ENCODE data around the gene TGM3.
"Not testable (repeated sequence)": the region's sequence is repeated elsewhere in the genome, so short reads cannot be mapped to it uniquely, and the experiment has no call there.

Gene TGM3, protein sequence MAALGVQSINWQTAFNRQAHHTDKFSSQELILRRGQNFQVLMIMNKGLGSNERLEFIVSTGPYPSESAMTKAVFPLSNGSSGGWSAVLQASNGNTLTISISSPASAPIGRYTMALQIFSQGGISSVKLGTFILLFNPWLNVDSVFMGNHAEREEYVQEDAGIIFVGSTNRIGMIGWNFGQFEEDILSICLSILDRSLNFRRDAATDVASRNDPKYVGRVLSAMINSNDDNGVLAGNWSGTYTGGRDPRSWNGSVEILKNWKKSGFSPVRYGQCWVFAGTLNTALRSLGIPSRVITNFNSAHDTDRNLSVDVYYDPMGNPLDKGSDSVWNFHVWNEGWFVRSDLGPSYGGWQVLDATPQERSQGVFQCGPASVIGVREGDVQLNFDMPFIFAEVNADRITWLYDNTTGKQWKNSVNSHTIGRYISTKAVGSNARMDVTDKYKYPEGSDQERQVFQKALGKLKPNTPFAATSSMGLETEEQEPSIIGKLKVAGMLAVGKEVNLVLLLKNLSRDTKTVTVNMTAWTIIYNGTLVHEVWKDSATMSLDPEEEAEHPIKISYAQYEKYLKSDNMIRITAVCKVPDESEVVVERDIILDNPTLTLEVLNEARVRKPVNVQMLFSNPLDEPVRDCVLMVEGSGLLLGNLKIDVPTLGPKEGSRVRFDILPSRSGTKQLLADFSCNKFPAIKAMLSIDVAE

DNA sequence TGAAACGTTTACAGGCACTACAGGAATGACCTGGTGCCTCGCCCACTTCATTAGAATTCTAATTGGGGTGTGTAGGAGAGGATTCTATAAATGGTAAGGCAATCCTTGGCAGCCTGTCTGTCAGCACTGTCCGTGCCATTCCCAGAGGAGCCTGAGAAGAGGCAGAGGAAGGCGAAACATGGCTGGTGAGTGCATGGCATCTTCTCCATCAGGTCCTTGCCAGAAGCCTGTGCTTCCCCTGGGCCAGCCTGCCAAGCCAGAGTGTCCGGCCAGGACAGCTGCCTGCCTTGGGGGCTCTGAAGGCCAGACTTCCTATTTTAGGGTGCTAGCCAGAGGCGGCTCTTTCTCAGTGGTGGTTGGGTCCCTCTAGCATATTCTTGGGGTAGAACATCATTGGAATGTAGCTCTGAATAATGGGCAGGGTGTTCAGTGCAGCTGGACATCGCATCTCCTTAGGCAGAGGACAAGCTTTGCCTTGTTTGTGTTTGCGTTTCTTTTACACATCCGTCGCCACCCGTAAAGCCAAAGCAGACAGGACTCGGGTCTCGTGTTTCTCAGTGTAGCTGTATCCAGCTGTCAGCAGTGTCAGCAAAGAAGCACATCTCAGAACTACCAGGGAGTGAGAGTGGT, at the start of gene TGM3:
Gene TGM3, plus strand, starts transcription at position 116 of the 630 bp plus-strand sequence. Its CDS starts 63 bp downstream, at position 179.
- no peak for DNase-seq (ENCODE audit: low read depth, low spot score)

DNA sequence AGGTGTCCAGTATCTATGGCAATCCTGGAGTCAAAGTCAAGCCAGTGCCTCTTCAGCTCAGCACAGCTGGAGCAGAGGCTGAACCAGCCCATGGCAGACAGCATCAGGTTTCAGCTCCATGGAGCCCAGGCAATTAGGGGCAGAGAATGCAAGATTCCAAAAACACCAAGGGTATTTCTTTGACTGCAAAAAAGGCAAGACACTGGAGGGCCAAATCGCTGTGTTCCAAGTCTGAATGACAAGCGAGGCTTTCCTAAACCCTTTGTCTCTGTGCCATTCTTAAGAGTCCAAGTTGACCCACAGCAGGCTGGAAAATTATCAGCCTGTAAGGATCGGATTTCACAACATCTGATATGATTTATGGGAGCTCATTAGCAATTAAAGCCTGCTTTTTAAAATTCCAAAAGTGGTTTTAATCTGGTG, 49.7 kb upstream of the TGM3 start:
- DNase-seq (ENCODE audit: low read depth, low spot score): no peak

DNA sequence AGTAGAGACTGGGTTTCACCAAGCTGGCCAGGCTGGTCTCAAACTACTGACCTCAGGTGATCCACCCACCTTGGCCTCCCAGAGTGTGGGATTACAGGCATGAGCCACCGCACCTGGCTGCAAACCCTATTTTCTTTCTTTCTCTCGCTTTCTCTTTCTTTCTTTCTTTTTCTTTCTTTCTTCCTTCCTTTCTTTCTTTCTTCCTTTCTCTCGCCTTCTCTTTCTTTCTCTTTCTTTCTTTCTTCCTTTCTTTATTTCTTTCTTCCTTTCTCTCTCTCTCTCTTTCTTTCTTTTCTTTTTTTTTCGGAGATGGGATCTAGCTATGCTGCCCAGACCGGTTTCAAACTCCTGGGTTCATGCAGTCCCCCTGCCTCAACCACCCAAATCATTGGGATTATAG, 47.0 kb upstream of the TGM3 start:
- DNase-seq (ENCODE audit: low read depth, low spot score): no peak

DNA sequence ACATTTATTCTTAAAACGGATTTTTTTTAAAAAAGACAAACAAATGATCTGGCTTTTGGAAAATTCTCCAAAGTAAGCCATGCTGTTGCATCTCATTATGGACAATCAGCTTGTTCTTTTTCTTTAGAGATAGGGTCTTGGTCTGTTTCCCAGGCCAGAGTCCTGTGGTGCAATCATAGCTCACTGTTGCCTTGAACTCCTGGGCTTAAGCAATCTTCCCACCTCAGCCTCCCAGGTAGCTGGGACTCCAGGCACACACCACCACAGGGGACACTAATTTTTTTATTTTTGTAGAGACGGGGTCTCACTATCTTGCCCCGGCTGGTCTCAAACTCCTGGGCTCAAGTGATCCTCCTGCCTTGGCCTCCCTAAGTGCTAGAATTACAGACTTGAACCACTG, 45.9 kb upstream of the TGM3 start:
- DNase-seq (ENCODE audit: low read depth, low spot score): no peak

DNA sequence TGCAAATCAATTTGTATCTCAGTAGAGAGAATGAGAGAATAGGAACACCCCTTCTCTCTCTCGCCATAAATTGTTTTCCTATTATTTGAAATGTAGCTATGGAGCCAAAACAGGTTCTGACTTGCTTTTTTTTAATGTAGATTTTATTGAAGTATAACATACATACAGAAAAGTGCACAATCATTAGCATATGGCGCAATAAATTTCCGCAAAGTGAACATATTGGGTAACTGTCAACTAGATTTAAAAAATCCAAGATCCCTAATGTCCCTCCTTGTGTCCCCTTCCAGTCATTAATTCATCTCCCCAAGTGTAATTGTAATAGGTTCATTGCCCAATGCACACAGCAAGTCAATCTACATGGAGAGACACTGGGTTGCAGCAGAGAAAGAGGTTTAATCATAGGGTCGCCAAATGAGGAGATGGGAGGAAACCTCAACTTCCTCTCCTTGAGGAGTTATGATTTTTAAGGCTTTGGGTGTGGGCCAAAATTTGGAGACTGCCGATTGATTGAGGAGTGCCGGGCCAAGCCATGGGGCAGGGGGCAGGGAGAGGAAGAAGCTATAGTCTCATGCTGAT, 43.3 kb upstream of the TGM3 start:
- no peak for DNase-seq (ENCODE audit: low read depth, low spot score)

DNA sequence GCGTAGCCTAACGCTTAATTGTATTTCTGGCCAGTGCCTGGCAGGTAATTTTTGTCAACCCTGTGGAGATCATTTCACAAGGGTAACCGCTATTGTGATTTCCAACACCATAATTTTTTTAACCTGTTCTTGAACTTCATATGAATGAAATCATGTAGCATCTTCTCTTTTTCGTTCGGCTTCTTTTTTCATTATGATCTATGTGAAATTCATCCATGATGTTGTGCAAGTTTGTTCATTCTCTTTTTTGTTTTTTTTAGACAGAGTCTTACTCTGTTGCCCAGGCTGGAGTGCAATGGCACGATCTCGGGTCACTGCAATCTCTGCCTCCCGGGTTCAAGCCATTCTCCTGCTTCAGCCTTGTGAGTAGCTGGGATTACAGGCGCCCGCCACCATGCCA, 42.5 kb upstream of the TGM3 start:
- no peak for DNase-seq (ENCODE audit: low read depth, low spot score)

DNA sequence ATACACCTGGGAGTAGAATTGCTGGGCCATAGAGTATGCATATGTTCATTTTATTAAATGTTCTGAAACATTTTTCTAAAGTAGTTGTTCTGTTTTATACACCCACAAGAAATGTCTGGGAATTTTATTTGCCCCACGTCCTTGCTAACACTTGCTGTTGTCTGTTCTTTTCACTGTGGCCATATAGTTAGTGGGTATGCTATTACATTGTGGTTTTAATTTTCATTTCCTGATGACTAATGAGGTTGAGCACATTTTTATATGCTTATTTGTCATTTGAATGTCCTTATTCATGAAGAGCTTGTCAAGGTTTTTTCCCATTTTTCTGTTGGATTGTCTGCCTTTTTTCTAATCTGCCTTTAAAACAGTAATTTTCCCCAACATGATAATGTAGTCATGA, 41.5 kb upstream of the TGM3 start:
- no peak for DNase-seq (ENCODE audit: low read depth, low spot score)

DNA sequence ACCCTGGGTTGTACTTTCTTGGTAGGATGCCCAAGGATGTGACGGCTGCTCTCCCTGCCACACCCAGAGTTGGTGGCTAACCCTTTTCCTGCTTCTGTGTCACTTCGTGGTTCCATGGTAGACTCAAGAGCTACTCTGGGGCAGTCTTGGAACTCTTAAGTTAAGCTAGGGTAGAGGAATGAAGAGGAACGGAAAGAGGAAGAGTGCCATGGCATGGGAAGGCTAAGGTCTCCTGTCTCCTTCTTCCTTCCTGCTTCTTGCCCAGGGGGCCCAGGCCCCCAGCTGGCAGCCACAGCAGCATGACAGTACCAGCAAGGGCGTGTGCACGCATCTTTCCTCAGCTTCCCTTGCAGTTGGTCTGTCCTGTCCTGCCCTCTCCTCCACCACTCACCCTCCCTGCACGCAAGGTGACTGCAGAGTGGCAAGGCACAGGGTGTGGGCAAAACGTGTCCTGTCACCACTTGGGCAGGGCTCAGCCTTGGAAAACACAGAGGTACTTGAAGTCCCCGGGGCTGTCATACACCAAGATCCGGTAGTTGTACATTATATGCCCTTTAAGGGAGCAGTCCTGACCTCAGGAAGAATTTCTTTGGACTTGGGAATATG, 39.8 kb upstream of the TGM3 start:
- DNase-seq (ENCODE audit: low read depth, low spot score): no peak

DNA sequence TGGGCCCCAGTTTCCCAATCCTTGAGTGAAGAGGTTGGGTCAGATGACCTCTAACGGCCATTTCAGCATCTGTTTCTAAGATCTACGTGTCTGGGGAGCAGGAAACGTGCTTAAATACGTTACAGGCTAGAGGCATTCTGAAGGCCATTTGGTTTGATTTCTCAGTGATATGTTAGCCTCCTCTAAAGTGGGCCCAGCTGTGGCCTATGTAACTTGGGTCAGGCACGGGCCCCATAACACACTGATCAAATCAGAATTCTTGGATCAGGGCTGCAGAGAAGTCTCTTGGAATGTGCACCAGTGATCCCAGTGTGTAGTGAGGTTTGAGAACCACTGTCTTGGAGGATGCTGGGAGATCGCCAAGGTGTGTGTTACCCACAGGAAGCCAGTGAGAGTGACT, 36.1 kb upstream of the TGM3 start:
- no peak for DNase-seq (ENCODE audit: low read depth, low spot score)

DNA sequence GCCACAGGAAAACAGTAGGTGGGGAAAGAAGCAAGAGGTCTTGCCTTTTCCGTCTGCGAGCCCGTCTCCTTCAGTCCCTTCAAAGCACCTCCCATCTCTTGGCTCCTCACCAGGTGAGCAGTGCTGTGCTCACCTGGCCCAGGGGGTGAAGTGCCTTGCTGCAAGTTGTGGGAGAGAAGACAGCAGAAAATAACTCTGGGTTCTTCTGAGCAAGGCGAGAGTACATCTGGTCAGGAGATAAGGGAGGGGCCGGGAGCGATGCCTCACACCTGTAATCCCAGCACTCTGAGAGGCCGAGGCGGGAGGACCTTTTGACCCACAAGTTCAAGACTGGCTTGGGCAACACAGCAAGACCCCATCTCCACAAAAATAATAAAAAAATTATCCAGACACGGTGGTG, 35.6 kb upstream of the TGM3 start:
- no peak for DNase-seq (ENCODE audit: low read depth, low spot score)

DNA sequence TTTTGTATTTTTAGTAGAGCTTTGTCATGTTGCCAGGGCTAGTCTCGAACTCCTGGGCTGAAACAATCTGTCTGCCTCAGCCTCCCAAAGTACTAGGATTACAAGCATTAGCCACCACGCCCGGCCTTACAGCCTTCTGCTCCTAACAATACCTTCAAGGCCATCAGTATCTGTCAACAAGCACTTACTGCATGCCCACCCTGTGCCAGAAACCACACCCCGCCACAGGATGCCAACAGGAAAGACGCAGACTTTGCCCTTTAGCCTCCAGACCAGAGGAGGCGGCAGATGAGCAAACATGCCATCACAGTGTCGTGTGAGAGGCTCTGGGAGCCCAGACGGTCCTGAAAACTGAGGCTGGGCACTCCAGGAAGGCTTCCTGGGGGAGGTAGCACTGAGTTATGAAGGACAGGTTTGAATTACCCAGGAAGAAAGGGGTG, 34.7 kb upstream of the TGM3 start:
- no peak for DNase-seq (ENCODE audit: low read depth, low spot score)

DNA sequence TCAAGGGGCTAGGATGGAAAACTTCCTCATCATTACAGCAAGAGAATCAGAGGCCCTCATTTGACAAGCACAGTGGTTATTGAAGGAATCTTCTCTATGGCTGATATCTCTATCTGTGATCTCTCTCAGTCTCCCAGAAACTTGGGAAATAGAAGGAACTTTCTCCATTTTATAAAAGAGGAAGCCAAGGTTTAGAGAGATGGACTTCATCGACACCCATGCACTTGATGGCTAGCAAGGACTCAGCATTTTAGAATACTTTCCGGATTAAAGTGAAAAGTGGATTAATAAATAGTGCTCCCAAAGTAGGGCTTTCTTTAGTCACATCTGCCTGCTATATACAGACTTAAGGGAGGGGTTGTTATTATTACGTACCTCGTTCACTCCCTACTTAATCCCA, 34.2 kb upstream of the TGM3 start:
- no peak for DNase-seq (ENCODE audit: low read depth, low spot score)

DNA sequence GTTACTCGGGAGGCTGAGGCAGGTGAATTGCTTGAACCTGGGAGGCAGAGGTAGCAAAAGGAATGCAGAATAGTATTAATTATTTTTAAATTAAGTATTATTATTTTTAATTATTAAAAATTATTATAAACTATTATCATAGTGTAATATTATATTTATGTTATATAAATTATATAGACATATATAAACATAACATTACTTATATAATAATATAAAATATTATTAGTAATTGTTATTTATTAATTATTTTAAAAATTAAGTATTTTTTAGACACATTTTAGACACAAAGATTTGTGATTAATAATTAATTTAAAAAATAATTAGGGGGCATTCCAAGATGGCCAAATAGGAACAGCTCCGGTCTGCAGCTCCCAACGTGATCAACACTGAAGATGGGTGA, 31.7 kb upstream of the TGM3 start:
- no peak for DNase-seq (ENCODE audit: low read depth, low spot score)

DNA sequence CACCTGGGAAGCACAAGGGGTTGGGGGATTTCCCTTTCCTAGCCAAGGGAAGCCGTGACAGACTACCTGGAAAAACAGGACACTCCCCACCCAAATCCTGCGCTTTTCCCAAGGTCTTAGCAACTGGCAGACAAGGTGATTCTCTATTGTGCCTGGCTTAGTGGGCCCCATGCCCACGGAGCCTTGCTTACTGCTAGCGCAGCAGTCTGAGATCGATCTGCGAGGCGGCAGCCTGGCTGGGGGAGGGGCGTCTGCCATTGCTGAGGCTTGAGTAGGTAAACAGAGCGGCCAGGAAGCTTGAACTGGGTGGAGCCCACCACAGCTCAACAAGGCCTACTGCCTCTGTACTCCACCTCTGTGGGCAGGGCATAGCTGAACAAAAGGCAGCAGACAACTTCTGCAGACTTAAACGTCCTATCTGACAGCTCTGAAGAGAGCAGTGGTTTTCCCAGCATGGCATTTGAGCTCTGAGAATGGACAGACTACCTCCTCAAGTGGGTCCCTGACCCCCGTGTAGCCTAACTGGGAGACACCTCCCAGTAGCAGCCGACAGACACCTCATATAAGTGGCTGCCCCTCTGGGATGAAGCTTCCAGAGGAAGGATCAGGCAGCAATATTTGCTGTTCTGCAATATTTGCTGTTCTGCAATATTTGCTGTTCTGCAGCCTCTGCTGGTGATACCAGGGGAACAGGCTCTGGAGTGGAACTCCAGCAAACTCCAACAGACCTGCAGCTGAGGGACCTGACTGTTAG, 31.0 kb upstream of the TGM3 start:
- not testable (repeated sequence) for DNase-seq (ENCODE audit: low read depth, low spot score)

DNA sequence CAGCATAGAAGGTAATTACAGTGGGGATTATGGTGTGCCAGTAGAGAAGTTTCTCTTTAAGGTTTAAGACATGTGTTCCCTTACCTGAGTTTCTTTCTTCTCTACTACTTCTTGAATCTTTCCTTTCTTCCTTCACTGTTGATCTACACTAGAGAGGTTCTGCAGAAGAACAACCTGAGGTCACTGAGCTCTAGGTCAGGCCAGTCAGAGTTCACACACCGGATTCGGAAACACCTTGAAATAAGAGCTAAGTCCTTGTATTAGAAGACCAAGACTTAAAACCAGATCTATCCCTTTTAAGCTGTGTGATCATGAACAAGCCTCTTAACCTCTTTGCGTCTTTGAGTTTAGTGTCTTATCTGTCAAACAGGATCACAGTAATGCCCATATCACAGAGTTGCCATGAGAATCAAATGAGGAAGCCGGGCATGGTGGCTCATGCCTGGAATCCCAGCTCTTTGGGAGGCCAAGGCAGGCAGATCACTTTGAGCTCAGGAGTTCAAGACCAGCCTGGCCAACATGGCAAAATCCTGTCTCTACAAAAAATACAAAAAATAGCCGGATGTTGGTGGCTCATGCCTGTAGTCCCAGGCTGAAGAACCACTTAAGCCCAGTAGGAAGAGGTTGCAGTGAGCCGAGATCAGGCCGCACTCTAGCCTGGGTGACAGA, 22.0 kb upstream of the TGM3 start:
- DNase-seq (ENCODE audit: low read depth, low spot score): no peak

DNA sequence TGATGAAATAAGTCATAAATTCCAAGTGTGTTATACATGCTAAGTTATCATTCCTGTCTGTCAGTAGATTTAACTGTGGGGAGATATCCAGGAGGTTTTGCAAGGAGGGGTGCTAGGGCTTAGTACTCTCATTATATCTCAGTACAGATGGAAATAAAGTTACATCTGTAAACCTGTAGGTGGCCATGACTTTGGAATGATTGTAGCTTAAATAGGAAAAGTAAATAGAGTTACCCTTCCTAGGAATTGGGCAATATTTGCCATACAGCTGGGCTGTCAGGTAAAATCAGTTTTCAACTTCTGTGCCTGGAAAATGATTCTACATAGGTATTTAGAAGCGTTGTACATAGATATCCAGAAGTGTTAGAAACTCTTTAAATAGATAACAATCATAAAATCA, 19.8 kb upstream of the TGM3 start:
- DNase-seq (ENCODE audit: low read depth, low spot score): no peak

DNA sequence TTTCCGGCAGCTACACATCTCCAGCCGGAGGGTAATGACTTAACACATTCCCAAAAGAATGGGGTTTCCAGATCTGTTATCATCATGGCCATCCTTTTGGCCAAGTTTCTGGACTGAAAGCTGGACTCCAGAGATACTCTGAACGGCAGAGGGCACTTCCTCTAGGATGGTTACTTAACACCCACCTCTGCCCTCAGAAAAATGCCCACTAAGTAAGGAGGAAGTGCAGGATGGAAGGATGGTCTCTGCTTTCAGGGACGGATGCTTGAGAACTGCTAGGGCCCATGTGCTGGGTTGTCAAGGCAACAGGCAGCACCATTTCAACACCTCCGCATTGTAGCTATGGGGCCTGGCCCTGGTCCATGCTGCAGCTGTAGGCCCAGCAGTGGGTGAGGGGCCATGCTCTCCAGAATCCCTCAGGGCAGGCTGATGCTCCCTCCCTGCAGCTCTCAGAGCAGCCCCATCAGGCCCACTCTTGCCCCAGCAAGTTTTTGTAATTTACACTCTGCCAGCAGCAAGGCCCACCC, 16.5 kb upstream of the TGM3 start:
- DNase-seq (ENCODE audit: low read depth, low spot score): no peak

DNA sequence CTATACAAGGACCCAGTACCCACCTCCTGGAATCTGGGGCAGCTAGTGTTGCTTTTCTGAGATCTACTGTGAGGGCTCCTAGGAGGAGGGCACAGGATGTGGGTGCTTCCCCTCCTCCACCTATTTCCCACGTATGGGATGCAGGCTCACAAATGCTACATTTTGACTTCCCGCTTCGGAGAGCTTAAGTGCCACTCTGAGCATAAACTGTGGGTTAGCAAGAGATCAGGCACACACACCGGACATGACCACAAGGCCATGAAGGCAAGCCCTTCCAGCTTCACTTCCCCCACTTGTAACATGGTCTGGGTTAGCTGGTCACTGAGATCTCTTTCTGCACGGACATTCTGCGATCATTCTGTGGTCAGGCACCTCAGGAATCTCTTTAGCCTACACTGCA, 15.7 kb upstream of the TGM3 start:
- no peak for DNase-seq (ENCODE audit: low read depth, low spot score)

DNA sequence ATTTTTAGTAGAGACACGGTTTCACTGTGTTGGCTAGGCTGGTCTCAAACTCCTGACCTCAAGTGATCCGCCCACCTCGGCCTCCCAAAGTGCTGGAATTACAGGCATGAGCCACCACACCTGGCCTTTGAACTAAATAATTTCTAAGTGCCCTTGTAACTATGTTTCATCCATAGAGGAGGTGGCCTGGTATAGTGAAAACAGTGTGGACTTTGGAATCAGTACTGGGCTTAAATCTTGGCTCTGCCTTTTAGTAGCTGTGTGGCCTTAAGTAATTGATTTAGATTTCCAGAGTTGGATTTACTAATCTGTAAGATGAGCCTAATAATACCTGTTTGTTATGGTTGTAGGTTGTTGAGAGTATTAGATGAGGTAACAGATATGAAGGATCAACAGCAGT, 14.2 kb upstream of the TGM3 start:
- no peak for DNase-seq (ENCODE audit: low read depth, low spot score)

DNA sequence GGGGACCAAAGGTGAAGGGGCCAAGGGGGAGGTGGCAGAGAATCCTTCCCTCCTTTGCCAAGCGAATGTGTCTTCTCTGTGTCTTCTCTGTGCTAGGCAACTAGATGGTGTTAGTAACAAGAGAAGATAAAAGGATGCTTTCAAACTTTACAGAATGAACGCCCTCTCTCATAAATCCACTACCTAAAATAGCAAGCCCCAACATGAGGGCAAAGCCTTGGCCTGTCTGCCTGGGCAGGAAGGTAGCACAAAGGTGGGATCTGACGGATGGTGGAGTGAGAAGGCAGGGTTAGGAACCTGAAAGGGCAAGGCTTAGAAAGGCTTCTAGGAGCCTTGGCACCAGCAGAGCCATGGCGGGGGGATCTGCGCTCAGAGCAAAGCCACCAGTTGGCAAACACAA, 13.6 kb upstream of the TGM3 start:
- DNase-seq (ENCODE audit: low read depth, low spot score): no peak

Data from iPS DF 19.7 (cell line).